GM12892 (cell line): ENCODE data around the gene LDLRAD3.
"Not testable (repeated sequence)": the region's sequence is repeated elsewhere in the genome, so short reads cannot be mapped to it uniquely, and the experiment has no call there.

Experiments
- DNase-seq: peaks from one replicate; pipeline ENCODE4 v3.0.0; 2011; ENCODE audit not compliant: insufficient read length
- FAIRE-seq: peaks from 2 replicates; lab custom pipeline; 2011; peaks lifted over from hg19 to GRCh38; lab: Jason Lieb, UNC
- POLR2A ChIP-seq: IDR thresholded peaks from 2 replicates; pipeline ENCODE4 v1.6.1; 2011; ENCODE audit warnings: low read depth, low read length, control low read depth
- POLR2AphosphoS5 ChIP-seq: IDR thresholded peaks from 2 replicates; pipeline ENCODE4 v1.6.1; 2011; ENCODE audit warnings: low read depth, low read length, control low read depth
- TAF1 ChIP-seq: IDR thresholded peaks from 2 replicates; pipeline ENCODE4 v1.6.1; 2011; ENCODE audit warnings: low read depth, mild to moderate bottlenecking, control low read depth, low read length, borderline replicate concordance

The LDLRAD3 gene

GRCh38 chr11:35911616-35912165 is 32.2 kb upstream of the LDLRAD3 start:
- FAIRE-seq: peak; percentile 64
- DNase-seq: no peak
- TF ChIP-seq POLR2A: no peak
- TF ChIP-seq POLR2AphosphoS5: no peak
- TF ChIP-seq TAF1: no peak

GRCh38 chr11:35912436-35912835 is 31.4 kb upstream of the LDLRAD3 start:
- not testable (repeated sequence) for FAIRE-seq, DNase-seq

DNA sequence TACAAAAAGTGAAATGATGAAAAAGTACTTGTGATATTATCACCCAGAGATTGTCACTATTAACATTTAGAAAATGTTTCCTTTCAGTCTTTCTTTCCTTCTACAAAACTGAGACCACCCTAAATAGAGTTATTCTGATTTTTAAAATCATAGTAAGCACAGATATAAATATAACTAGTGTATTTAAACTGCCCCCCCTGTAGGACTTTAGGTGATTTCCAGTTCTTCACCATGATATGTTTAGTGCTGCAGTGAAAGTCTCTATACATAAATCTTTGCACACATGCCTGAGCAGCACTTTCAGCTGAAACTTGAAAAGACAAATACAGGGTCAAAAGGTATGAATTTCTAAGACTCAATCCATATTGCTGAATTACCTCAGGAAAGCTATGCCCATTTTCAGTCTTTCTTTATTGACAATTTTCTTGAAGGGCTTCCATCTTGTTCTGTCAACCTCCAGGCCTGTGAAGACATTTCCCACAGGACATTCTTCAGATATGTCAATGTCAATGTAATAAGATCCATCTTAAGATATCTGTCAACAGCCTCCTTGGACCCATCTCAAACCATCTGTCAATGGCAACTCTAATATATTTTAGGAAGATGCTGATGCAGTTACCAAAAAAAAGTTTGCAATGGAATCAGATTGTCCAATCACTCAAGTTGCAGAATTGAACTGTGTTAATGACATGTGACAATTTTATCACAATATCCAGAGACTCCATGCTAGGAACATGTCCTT is 30.8 kb upstream of the LDLRAD3 start:
- no peak for TF ChIP-seq TAF1
- TF ChIP-seq POLR2AphosphoS5: no peak
- no peak for TF ChIP-seq POLR2A
- no peak for FAIRE-seq
- DNase-seq: no peak

DNA sequence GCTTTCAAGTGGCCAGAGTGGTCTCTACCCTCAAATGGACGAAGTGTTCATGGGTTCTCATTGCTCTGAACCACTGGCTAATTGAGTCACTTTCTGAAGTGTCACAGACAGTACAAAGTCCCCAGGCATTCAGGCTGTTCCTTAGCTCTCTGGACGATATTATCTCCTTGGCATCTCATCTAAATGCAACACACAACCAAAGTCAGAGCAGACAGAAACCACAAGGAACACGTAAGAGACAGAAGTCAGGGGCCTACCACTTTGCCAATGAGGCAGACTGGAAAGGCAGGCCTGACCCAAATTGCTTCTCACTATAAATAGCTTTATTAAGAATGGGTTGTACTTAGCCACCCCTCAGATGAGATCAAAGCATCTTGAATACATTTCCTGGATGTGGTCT is 29.0 kb upstream of the LDLRAD3 start:
- FAIRE-seq: no peak

DNA sequence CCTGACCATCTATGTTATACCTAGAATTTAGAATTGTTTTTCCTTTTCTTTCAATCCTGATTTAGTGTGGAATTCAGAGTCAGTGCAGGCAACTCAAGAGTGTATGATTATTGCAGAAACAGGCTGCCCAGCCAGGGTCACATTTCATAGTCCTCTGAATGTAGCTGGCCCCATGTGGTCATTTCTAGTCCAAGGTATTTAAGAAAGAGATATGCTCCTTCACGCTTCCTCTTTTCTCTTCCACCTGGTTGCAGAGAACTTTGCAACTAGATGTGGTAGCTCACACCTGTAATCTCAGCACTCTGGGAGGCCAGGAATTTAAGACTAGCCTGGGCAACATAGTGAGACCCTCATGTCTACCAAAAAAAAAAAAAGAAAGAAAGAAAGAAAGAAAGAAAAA is 27.6 kb upstream of the LDLRAD3 start:
- FAIRE-seq (no peak), DNase-seq (no peak)
- TF ChIP-seq TAF1 (no peak), POLR2A (no peak), POLR2AphosphoS5 (no peak)

More for the DNA sequence above, 29.0 kb upstream of the LDLRAD3 start:
- no peak for DNase-seq
- TF ChIP-seq TAF1 (no peak), POLR2AphosphoS5 (no peak), POLR2A (no peak)

- peak; percentile 56 for FAIRE-seq
- DNase-seq: no peak
- TF ChIP-seq POLR2AphosphoS5 (no peak), TAF1 (no peak), POLR2A (no peak)
These were observed 26.2 kb upstream of the LDLRAD3 start for GRCh38 chr11:35917676-35918075.

DNA sequence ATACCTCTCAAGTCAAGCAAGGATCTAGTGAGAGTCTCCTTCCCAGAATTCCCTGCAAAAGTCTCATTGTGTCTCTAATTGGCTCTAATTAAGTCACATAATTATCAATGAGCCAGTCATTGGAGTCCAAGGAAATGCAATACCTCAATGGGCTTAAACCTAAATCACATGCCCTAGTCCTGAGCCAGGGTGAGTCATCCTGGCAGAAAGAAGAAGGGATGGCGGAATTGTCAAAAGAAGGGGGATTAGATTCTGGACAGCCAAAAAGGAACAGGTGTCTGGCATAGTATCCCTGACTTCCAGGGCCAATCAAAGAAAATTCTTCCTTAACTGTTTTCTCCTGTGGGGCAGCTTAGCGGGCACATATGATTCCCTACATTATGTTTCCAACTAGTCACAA is 25.1 kb upstream of the LDLRAD3 start:
- no peak for FAIRE-seq
- no peak for TF ChIP-seq POLR2AphosphoS5
- no peak for DNase-seq

GRCh38 chr11:35919244-35919643 is 24.6 kb upstream of the LDLRAD3 start:
- DNase-seq (no peak), FAIRE-seq (no peak)
- TF ChIP-seq POLR2A (no peak), POLR2AphosphoS5 (no peak), TAF1 (no peak)

GRCh38 chr11:35923452-35923851 is 20.4 kb upstream of the LDLRAD3 start:
- FAIRE-seq (no peak), DNase-seq (no peak)
- TF ChIP-seq POLR2AphosphoS5: no peak
- no peak for TF ChIP-seq TAF1
- no peak for TF ChIP-seq POLR2A

DNA sequence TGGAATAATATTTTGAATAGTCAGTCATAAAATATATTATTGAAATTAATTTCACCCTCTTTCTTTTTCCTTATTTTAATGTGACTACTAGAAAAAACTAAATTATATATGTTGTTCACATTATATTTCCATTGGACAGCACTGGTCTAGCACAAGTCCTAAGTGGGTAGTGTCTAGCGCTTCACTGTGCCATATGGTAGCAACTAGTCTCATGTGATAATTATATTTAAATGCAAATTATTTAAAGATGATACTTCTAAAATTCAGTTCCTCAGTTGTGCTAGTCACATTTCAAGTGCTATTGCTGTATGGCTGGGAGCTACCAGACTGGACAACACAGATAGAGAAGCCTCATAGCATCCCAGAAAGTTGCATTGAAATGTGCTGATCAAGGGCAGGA is 19.1 kb upstream of the LDLRAD3 start:
- TF ChIP-seq TAF1 (no peak), POLR2A (no peak), POLR2AphosphoS5 (no peak)
- FAIRE-seq: no peak
- no peak for DNase-seq

DNA sequence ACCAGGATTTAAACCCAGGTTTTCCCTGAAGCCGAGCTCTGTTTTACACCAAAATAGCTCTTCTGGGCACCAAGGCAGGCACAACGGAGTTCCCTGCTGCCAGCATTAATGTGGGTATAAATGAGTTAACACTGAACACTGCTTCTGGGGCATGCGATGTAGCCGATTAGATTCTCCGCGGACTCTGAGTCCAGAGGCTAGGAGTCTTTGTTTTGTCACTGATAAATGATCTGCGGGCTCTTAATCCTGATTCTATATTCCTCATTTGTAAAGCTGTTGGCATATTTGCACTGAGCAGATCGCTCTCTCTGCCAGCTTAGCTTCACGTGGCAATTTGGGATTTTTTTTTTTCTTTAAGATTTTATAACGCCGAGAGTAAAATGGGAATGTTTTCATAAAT is 16.8 kb upstream of the LDLRAD3 start:
- FAIRE-seq (no peak), DNase-seq (no peak)
- TF ChIP-seq POLR2A (no peak), POLR2AphosphoS5 (no peak), TAF1 (no peak)

DNA sequence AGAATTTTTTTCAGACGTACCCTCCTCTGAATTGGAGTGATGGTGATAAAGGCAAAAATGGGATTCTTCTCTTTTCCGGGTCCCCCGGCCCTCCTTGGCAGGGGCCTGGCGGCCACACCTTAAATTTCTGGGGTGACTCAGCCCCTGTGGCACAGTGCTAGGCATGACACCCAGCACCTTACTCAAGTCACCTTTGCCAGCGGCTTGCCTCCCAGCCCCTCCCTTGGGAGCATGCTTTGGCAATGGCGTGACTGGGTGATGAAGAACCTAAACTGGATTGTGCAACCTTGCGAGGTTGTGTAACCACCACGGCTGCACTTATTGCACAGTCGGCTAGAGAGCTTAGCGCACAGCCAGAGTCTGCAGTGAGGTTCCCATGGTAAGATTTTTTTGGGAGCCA is 16.2 kb upstream of the LDLRAD3 start:
- TF ChIP-seq POLR2AphosphoS5: no peak
- TF ChIP-seq TAF1: no peak
- TF ChIP-seq POLR2A: no peak
- FAIRE-seq: no peak
- no peak for DNase-seq
